Measurements from ENCODE around the gene IFT122.

Gene IFT122

GRCh38 chr3:129462361-129462968 is 22.4 kb downstream of the IFT122 start:
- CTCF ChIA-PET = no interaction called here
- no peak for TF ChIP-seq FOXK2 (IDR thresholded peaks at IDR 0.05)
- TF ChIP-seq ZNF384 (IDR thresholded peaks at IDR 0.05) = no peak
- TF ChIP-seq PKNOX1 (IDR thresholded peaks at IDR 0.05) = no peak
- DNase-seq (ENCODE audit: extremely low spot score) = no peak
- POLR2A ChIA-PET = no interaction called here

- no peak for DNase-seq (ENCODE audit: extremely low spot score)
- TF ChIP-seq FOXA1 (IDR thresholded peaks at IDR 0.05) = no peak
- no peak for TF ChIP-seq PKNOX1 (IDR thresholded peaks at IDR 0.05)
- no peak for TF ChIP-seq ZNF384 (IDR thresholded peaks at IDR 0.05)
- TF ChIP-seq L3MBTL2 (conservative IDR thresholded peaks at IDR 0.05) = no peak
- TF ChIP-seq BHLHE40 (IDR thresholded peaks at IDR 0.05; ENCODE audit: borderline replicate concordance) = no peak
- TF ChIP-seq FOXM1 (IDR thresholded peaks at IDR 0.05; ENCODE audit: borderline replicate concordance) = no peak
- no peak for TF ChIP-seq FOXK2 (IDR thresholded peaks at IDR 0.05)
- TF ChIP-seq LEF1 (IDR thresholded peaks at IDR 0.05; ENCODE audit: borderline replicate concordance) = no peak
- no peak for TF ChIP-seq CTBP1 (IDR thresholded peaks at IDR 0.05; ENCODE audit: borderline replicate concordance)
- no peak for TF ChIP-seq TARDBP (IDR thresholded peaks at IDR 0.05)
- no peak for TF ChIP-seq HDGF (IDR thresholded peaks at IDR 0.05; ENCODE audit: borderline replicate concordance)
- no peak for TF ChIP-seq NFRKB (IDR thresholded peaks at IDR 0.05)
- TF ChIP-seq SUZ12 (IDR thresholded peaks at IDR 0.05) = no peak
- TF ChIP-seq ELF4 (IDR thresholded peaks at IDR 0.05) = no peak
- no peak for TF ChIP-seq SP1 (IDR thresholded peaks at IDR 0.05)
- TF ChIP-seq ARNT (IDR thresholded peaks at IDR 0.05) = no peak
- CTCF ChIA-PET = no interaction called here
- POLR2A ChIA-PET = no interaction called here
These were observed 23.1 kb downstream of the IFT122 start for GRCh38 chr3:129463094-129463493.

- TF ChIP-seq ELF4 (IDR thresholded peaks at IDR 0.05) = no peak
- no peak for TF ChIP-seq SP1 (IDR thresholded peaks at IDR 0.05)
- TF ChIP-seq ZNF384 (IDR thresholded peaks at IDR 0.05) = no peak
- no peak for TF ChIP-seq FOXA1 (IDR thresholded peaks at IDR 0.05)
- no peak for TF ChIP-seq PKNOX1 (IDR thresholded peaks at IDR 0.05)
- TF ChIP-seq NFRKB (IDR thresholded peaks at IDR 0.05) = no peak
- no peak for TF ChIP-seq SUZ12 (IDR thresholded peaks at IDR 0.05)
- no peak for TF ChIP-seq L3MBTL2 (conservative IDR thresholded peaks at IDR 0.05)
- no peak for TF ChIP-seq LEF1 (IDR thresholded peaks at IDR 0.05; ENCODE audit: borderline replicate concordance)
- TF ChIP-seq CTBP1 (IDR thresholded peaks at IDR 0.05; ENCODE audit: borderline replicate concordance) = no peak
- no peak for TF ChIP-seq FOXK2 (IDR thresholded peaks at IDR 0.05)
- TF ChIP-seq TARDBP (IDR thresholded peaks at IDR 0.05) = no peak
- no peak for TF ChIP-seq HDGF (IDR thresholded peaks at IDR 0.05; ENCODE audit: borderline replicate concordance)
- TF ChIP-seq FOXM1 (IDR thresholded peaks at IDR 0.05; ENCODE audit: borderline replicate concordance) = no peak
- no peak for TF ChIP-seq ARNT (IDR thresholded peaks at IDR 0.05)
- no peak for DNase-seq (ENCODE audit: extremely low spot score)
- ChIA-PET CTCF (no interaction called here), POLR2A (interaction anchor here (1.4 kb wide), 1 partner anchor 24 kb away, joined by 6 read pairs; the partner anchor contains the start of genes IFT122 and MBD4)
These were observed 23.7 kb downstream of the IFT122 start for GRCh38 chr3:129463716-129464115.

GRCh38 chr3:129467932-129468331 is 27.9 kb downstream of the IFT122 start:
- DNase-seq (ENCODE audit: extremely low spot score) = no peak
- CTCF ChIA-PET = no interaction called here
- POLR2A ChIA-PET = no interaction called here
- TF ChIP-seq LEF1 (IDR thresholded peaks at IDR 0.05; ENCODE audit: borderline replicate concordance) (no peak), PKNOX1 (IDR thresholded peaks at IDR 0.05) (no peak), NFRKB (IDR thresholded peaks at IDR 0.05) (no peak), BHLHE40 (IDR thresholded peaks at IDR 0.05; ENCODE audit: borderline replicate concordance) (no peak), ARNT (IDR thresholded peaks at IDR 0.05) (no peak), FOXM1 (IDR thresholded peaks at IDR 0.05; ENCODE audit: borderline replicate concordance) (no peak), CTBP1 (IDR thresholded peaks at IDR 0.05; ENCODE audit: borderline replicate concordance) (no peak), ZNF384 (IDR thresholded peaks at IDR 0.05) (no peak), ELF4 (IDR thresholded peaks at IDR 0.05) (no peak), SUZ12 (IDR thresholded peaks at IDR 0.05) (no peak), TARDBP (IDR thresholded peaks at IDR 0.05) (no peak), SP1 (IDR thresholded peaks at IDR 0.05) (no peak), FOXK2 (IDR thresholded peaks at IDR 0.05) (no peak), FOXA1 (IDR thresholded peaks at IDR 0.05) (no peak), HDGF (IDR thresholded peaks at IDR 0.05; ENCODE audit: borderline replicate concordance) (no peak), L3MBTL2 (conservative IDR thresholded peaks at IDR 0.05) (no peak)

GRCh38 chr3:129469026-129469425 is 29.0 kb downstream of the IFT122 start:
- no peak for DNase-seq (ENCODE audit: extremely low spot score)
- CTCF ChIA-PET = no interaction called here
- TF ChIP-seq FOXK2 (IDR thresholded peaks at IDR 0.05) = no peak
- no peak for TF ChIP-seq FOXM1 (IDR thresholded peaks at IDR 0.05; ENCODE audit: borderline replicate concordance)
- TF ChIP-seq TARDBP (IDR thresholded peaks at IDR 0.05) = no peak
- no peak for TF ChIP-seq BHLHE40 (IDR thresholded peaks at IDR 0.05; ENCODE audit: borderline replicate concordance)
- no peak for TF ChIP-seq HDGF (IDR thresholded peaks at IDR 0.05; ENCODE audit: borderline replicate concordance)
- no peak for TF ChIP-seq LEF1 (IDR thresholded peaks at IDR 0.05; ENCODE audit: borderline replicate concordance)
- TF ChIP-seq FOXA1 (IDR thresholded peaks at IDR 0.05) = no peak
- TF ChIP-seq SUZ12 (IDR thresholded peaks at IDR 0.05) = no peak
- no peak for TF ChIP-seq L3MBTL2 (conservative IDR thresholded peaks at IDR 0.05)
- no peak for TF ChIP-seq CTBP1 (IDR thresholded peaks at IDR 0.05; ENCODE audit: borderline replicate concordance)
- TF ChIP-seq SP1 (IDR thresholded peaks at IDR 0.05) = no peak
- no peak for TF ChIP-seq ELF4 (IDR thresholded peaks at IDR 0.05)
- POLR2A ChIA-PET = interaction anchor here (1.2 kb wide), 1 partner anchor 13 kb away, joined by 3 read pairs; no protein-coding TSS in a partner anchor

Measured in HEK293T (cell line).